DMS53 (cell line): ENCODE data around the gene MED15.
"Not testable (repeated sequence)": the region's sequence is repeated elsewhere in the genome, so short reads cannot be mapped to it uniquely, and the experiment has no call there.

Experiments used
- DNase-seq: peaks from one replicate; lab custom pipeline; 2025; lab: John Stamatoyannopoulos, UW

MED15 gene

GRCh38 chr22:20507253-20508066 lies at the start of gene MED15:
MED15 (plus strand) TSS chr22:20507610; CDS start chr22:20507679, 69 bp downstream.
- peak; percentile 89 for DNase-seq

DNA sequence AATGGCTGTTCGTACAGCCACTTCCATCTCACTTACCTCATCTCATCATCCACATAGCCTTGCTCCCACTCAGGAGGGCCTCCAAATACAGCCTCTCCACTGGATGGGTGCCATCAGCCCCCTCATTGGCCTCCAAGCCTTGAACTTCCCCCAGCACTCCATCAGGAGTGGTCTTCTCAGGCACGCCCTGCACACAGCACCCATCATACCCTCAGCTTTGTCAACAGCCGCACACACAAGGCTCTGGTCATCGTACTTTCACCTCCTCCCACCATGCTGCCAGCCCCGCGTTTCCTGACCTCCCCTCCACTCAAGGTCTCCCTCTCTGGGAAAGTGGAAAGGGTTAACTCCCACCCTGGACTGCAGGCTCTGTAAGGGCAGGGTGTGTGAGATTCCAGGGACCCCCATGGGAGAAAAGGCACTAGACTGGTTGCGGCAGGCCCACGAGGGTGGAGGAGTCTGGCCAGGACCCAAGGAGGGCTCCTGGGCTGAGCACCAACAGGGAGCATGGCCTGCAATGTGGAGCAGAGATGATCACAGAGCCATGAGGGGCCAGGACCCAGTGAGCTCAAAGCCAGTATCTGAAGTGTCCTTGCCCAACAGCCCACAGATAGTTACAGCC lies 48.8 kb upstream of the MED15 start:
- DNase-seq: no peak

GRCh38 chr22:20459152-20459542 lies 48.3 kb upstream of the MED15 start:
- DNase-seq: no peak

DNA sequence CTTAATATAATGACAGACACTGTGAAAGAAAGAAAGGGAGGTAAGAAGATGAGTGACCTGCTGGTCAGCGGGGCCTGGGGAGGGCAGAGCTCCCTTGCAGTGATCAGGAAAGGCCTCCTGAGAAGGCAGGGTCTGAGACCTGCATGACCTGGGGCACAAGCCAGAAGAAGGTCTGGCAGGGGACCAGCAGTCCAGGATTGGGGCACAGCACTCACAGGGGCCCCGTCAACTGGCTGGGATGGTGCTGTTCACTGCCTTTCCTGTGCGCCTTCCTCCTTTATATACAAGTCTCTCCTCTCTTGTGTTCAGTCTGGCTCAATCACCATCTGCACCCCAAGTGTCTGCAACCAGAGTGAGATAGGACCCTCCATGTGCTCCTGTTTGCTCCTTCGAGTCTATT lies 47.5 kb upstream of the MED15 start:
- DNase-seq: no peak

GRCh38 chr22:20463324-20464095 lies 43.9 kb upstream of the MED15 start:
- DNase-seq: no peak

DNA sequence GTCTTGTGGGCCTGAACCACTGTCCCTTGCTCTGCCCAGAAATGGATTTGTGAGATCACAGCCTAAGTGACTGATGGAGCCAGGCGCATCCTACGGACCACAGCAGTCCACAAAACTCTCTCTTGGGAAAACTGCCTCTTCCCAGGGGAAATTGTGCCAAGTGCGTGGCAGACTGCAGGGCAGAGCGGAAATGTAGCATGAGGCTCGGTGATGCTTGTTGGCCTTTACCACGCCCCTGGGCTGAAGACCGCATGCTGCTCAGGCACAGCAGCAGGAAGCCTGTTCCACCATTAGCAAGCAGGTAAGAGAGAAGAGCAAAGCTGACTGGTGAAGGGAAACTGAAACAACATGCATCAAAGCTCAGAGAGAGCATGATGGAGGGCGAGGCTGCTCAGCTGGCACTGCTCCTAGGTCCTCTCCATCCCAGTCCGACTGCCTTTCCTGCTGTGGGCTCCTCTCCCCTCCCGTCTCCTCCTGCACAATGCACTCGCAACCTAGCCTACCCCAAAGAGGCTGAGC lies 43.3 kb upstream of the MED15 start:
- DNase-seq: no peak

- DNase-seq: no peak
These were observed 42.3 kb upstream of the MED15 start for GRCh38 chr22:20464912-20465758.

GRCh38 chr22:20465759-20466077 lies 41.7 kb upstream of the MED15 start:
- DNase-seq: no peak

GRCh38 chr22:20466659-20467379 lies 40.6 kb upstream of the MED15 start:
- no peak for DNase-seq

GRCh38 chr22:20469110-20469868 lies 38.1 kb upstream of the MED15 start:
- no peak for DNase-seq

GRCh38 chr22:20470525-20470924 lies 36.9 kb upstream of the MED15 start:
- not testable (repeated sequence) for DNase-seq

GRCh38 chr22:20471126-20471833 lies 36.1 kb upstream of the MED15 start:
- no peak for DNase-seq

DNA sequence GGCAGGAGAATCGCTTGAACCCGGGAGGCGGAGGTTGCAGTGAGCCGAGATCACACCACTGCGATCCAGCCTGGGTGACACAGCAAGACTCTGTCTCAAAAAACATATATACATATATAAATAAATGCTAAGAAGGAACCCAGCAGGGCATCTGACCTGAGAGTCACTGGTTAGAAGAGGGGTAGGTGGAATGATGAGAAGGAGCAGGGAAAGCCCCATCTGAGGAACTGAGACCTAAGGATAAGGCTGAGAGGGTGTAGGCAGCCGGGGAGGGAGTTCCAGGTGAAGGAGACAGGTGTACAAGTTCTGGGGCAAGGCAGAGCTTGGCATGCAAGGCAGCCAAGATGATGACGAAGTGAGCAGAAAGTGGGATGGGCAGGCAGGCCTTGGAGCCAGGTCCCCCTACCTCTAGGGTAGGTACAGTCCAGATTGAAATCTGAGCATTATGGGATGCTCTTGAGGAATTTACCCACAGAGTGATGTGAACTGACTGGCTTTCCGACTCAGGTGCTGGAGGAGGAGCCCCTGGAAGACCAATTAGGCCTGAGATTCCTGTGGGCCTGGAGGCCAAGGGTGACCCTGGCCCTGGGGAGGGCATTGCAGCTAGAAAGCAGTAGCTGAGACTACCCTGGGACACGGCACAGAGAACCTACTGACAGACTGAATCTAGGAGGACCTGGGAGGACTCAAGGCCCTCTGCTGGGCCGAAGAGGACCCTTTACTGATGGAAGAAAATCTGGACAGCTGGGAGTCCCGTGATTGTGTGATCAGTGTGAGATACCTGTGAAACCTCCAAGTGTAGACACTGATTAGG lies 34.6 kb upstream of the MED15 start:
- DNase-seq: no peak

DNA sequence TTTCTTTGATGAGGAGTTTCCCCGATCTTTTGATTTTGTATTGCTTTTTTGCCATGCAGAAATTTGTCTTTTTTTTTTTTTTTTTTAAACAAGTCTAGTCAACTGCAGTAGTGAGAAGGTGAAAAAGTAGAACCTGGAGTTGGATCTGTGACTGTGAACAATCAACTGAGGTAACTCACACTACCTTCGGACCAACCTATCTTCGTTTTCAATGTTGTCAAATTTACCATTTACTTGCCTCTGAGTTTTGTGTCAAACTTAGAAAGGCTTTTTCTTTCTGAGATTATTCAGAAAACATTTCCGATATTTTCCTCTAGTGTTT lies 32.3 kb upstream of the MED15 start:
- no peak for DNase-seq

DNA sequence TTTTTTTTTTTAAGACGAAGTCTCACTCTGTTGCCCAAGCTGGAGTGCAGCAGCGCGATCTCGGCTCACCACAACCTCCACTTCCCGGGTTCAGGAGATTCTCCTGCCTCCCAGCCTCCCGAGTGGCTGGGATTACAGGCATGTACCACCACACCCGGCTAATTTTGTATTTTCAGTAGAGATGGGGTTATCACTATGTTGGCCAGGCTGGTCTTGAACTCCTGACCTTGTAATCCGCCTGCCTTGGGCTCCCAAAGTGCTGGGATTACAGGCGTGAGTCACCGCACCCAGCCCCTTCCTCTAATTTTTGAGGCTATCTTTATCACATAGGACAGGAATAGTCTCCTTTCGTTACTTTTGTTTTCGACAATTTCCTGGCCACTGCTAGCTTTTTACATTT lies 31.8 kb upstream of the MED15 start:
- not testable (repeated sequence) for DNase-seq

DNA sequence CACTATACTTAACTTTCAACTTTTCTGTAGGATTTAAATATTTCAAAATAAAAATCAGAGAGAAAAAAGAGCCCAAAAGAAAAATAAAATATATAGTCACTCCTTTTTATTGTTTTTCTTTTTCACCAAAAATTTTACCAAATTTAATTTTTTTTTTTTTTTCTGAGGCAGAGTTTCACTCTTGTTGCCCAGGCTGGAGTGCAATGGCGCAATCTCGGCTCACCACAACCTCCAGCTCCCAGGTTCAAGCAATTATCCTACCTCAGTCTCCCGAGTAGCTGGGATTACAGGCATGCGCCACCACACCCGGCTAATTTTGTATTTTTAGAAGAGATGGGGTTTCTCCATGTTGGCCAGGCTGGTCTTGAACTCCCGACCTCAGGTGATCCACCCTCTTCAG lies 29.4 kb upstream of the MED15 start:
- not testable (repeated sequence) for DNase-seq

DNA sequence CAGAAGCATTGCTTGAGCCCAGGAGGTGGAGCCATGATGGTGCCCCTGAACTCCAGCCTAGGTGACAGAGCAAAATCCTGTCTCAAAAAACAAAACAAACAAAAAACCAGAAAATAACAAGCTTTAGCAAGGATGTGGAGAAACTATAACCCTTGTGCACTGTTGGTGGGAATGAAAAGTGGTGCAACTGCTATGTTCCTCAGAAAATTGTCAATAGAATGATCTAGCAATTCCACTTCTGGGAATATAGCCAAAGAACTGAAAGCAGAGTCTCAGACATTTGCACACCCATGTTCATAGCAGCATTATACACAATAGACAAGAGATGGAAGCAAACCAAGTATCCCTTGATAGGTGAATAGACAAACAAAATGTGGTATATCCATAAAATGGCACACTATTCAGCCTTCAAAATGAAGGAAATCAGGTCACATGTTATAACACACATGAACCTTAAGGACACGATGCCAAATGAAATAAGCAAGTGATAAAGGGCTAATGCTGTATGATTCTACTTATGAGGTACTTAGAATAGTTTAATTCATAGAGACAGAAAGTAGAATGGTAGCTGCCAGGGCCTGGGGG lies 27.7 kb upstream of the MED15 start:
- DNase-seq: no peak

- DNase-seq: not testable (repeated sequence)
These were observed 24.3 kb upstream of the MED15 start for GRCh38 chr22:20483143-20483506.

DNA sequence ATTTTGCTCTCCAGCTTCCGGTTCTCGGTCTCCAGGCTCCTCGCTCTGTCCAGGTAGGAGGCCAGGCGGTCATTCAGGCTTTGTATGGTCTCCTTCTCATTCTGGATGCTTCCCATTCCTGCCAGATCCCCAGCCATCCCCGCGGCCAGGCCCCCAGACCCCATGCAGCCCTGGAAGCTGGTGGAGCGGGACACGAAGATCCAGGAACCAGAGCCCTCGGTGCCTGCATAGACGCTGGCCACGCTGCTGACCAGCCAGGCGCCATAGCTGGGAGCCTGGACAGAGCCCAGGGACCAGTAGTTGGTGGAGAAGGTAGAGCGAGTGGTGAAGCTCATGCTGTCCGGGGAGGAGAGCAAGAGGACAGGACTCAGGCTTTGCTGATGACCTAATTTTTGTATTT lies 23.6 kb upstream of the MED15 start:
- no peak for DNase-seq
